GM18507 (cell line): Measurements from ENCODE around the gene ROBO1.
"Not testable (repeated sequence)": the region's sequence is repeated elsewhere in the genome, so short reads cannot be mapped to it uniquely, and the experiment has no call there.

ENCODE experiments used
- DNase-seq: peaks from one replicate; pipeline ENCODE4 v3.0.0; 2011; ENCODE audit warnings: low read depth; ENCODE audit not compliant: insufficient read length; ENCODE audit errors: extremely low spot score
- FAIRE-seq: peaks from 2 replicates; lab custom pipeline; 2011; peaks lifted over from hg19 to GRCh38; lab: Jason Lieb, UNC

ROBO1 gene

DNA sequence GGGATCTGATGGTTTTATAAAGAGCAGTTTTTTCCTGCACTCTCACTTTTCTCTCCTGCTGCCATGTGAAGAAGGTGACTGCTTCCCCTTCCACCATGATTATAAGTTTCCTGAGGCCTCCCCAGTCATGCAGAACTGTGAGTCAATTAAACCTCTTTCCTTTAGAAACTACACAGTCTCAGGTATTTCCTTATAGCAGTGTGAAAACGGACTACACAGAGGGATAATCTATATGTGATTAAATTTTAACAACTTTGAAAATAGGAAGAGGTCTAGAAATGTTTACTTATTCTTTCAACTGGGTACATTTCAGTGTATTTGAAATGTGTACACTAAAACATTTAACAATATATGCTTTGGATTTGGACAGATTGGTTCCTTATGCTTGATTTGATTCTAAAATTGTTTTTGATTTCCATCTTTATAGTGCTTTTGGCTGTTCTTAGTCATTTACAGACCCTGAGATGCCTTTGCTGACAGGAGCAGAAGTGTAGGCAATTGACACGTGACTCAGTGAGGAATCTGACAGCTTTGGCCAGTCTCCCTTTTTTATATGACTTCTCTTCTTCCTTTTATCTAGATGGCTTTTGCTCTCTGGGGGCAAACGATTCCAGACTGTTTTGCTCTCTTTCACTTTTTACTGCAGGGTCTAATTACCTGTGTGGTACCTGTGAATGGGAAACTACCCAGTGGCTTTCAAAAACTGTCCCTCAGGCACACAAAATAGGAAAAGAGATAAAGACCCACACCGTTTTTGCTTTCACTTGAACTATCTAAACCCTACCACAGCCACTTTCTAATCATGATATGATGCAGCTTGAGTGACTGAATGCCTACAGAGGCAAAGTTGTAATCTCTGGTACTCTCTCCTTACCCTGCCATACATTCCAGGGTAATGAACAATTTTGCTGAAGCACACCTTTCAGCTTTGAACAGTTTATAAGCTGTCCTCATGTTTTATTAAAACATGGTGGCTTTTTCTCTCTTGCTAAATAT lies 422.6 kb downstream of the ROBO1 start:
- DNase-seq, result no peak
- FAIRE-seq, result no peak

DNA sequence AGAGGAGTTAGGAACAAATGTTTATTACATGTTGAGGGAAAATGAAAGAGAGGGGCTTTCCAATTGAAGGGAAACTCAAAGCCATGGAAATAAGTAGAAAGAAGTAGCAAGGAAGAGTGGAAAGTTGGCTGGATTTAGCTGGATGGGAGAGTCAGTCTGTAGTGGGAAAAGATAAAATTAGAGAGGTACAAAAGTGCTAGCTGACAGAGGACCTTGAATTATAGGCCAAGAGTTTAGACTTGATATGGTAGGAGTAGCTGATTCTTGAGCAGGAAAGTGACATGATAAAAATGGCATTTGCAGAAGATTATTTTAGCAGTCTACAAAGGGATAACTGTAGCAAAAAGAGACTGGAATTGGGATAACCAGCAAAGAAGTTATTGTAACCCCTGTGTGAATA lies 425.8 kb downstream of the ROBO1 start:
- DNase-seq, result no peak
- FAIRE-seq, result no peak

DNA sequence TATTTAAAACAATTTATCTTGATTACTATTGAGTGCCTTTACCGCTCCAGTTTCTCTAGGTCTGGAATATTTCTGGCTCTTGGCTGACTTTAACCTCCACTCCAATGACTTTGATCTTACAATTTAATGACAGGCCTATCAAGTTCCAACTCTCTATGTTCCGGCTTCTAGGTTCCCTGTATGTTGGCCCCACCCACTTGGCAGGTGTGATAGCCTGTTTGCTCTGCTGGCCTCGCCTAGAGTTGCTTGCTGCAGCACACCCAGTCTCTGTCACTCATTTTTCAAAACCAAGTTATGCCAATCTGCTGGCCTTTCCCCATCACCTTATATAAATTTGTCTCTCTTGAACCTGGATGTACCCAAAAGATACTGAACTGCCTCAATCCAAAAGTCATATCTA lies 428.0 kb downstream of the ROBO1 start:
- no peak for DNase-seq
- FAIRE-seq, result no peak

DNA sequence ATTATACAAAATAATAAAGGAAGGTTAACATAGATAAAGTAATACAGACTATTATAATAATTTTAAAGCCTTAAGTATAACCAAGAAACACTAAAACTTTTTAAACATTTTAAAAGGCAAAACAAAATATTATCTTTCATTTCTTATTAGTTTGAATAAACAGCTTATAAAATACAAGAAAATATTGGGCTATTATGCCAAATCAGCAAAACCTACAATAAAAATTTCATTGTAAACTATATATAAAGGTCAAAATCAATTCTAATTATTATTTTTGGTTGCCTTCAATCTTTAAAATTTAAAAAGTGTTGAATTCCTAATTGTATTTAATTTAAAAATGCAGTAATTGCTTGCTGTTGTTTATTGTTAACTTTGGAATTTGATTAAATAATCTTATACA lies 430.0 kb downstream of the ROBO1 start:
- FAIRE-seq, result no peak
- DNase-seq, result no peak

DNA sequence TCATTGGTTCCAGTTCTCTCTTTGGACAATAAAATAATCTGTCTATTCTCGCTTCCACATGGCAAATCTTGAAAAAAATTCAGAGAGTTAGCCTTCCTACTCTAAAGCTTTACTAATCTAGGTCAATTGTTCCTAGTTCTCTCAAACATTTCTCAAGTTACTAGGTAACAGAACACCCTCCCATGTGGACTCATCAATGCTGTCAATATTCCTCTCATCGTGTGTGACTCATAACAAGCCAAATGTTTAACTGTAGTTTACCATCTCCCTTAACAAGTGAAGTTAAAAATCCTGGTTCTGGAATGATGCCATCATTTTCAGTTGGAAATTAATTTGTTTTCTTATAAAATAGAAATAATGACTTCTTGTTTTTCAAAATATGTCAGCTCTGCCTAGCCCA lies 438.6 kb downstream of the ROBO1 start:
- FAIRE-seq (no peak), DNase-seq (no peak)

DNA sequence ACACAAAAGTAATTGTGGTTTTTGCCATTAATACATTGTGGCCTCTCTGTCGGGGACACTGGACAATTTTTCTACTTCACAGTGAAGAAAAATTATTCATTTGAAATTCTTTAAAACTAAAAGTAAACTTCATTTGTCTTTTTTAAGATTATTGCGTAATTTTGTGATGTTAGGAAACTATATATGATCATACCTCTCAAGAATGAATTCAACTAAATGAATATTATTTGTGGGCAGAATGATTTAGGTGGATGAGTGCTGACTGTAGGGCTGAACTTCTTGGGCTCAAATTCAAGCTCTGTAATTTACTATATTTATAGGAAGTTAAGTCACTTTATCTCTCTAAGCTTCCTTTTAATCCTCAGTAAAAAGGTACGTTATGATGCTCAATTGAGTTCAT lies 441.2 kb downstream of the ROBO1 start:
- no peak for FAIRE-seq
- no peak for DNase-seq

DNA sequence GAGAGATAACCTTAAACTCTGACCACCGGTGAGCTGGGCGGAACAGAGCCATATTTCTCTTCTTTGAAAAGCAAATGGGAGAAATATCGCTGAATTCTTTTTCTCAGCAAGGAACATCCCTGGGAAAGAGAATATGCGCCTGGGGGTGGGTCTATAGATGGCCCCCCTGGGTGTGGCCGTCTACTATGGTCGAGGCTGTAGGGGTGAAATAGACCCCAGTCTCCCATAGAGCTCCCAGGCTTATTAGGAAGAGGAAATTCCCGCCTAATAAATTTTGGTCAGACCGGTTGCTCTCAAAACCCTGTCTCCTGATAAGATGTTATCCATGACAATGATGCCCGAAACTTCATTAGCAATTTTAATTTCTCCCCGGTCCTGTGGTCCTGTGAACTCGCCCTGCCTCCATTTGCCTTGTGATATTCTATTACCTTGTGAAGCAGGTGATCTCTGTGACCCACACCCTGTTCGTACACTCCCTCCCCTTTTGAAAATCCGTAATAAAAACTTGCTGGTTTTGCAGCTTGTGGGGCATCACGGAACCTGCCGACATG lies 441.9 kb downstream of the ROBO1 start:
- not testable (repeated sequence) for FAIRE-seq, DNase-seq

DNA sequence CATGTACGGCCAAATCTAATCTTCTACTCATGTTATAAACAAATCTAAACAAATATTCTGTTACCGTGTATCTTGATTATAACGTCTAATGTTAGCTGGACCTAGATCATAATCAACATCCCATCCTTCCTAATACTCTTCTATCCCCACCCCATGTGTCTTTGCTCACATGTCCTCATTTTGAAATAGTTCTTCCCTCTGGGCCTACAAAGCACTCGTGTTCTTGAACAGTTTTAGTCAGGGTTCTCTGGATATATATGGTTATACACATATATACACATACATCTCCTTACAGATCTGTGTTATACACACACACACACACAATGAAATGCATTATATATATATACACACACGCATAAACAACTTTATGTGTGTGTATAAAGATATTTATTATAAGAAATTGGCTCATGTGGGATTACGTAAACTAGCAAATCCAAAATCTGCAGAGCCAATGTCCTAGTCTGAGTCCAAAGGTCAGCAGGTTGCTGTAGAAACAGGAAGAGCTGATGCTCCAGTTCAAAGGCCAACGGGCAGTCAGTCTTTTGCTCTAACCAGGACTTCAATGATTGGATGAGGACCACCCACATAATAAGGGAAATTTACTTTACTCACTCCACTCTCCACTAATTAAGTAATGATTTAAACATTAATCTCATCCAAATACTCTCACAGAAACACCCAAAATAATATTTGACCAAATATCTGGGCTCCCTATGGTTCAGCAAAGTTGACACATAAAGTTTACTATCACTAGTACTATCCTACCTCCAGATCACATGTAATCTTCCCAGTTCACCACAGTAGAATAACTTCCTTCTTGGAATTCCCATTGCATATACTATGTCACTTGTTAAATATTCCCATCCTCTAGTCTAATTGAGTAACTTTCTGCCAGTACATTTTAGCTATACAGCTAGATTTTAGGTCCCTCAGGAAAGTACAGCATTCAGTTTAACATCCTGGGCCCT lies 450.0 kb downstream of the ROBO1 start:
- no peak for DNase-seq
- no peak for FAIRE-seq

DNA sequence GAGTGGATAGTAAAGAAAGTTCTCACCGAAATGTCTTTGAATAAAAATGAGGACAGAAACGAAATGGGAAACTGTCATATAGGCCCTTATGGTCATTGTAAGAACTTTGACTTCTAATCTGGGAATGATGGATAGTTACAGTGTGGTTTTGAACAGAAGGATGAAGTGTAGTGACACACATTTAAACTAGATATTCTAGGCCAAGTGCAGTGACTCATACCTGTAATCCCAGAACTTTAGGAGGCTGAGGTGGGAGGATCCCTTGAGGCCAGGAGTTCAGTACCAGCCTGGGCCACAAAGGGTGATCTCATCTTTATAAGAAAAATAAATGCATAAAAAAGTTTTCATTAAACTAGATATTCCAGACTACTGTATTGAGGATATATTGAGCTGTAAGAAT lies 452.8 kb downstream of the ROBO1 start:
- DNase-seq (no peak), FAIRE-seq (no peak)

DNA sequence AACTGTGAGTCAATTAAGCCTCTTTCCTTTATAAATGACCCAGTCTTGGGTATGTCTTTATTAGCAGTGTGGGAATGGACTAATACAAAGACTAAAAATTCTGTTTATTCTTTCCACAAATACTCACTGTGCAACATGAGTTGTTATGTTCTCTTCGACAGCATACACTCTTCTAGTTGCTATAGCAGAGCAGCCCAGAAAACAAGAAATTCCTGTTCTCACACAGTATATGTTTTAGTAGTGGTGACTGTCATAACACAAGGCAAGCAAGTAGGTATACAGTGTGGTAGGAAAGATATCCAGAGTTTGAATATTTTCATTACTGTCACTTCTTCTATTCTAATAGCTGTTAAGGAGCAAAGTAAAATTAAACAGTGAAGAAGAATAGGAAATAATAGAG lies 453.3 kb downstream of the ROBO1 start:
- no peak for DNase-seq

DNA sequence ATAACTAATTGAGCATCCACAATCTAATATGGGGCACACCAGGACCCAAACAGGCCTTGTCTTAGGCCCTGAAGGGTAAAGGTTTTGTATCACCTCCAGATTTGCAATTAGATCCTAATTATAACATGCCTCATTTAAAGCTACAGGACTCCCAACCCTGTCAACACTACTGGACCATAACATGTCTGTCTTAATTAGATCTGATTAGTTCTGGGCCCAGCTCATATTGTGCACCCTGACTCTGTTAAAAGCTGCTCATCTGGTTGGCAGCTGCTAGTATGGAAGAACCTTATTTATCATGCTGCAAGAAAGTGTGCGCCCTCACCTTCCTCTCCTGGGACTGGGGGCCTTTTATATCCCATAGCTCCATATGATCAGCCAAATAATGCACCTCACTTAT lies 457.8 kb downstream of the ROBO1 start:
- DNase-seq, result no peak
- no peak for FAIRE-seq

More for the DNA sequence above, 453.3 kb downstream of the ROBO1 start:
- FAIRE-seq, result no peak

DNA sequence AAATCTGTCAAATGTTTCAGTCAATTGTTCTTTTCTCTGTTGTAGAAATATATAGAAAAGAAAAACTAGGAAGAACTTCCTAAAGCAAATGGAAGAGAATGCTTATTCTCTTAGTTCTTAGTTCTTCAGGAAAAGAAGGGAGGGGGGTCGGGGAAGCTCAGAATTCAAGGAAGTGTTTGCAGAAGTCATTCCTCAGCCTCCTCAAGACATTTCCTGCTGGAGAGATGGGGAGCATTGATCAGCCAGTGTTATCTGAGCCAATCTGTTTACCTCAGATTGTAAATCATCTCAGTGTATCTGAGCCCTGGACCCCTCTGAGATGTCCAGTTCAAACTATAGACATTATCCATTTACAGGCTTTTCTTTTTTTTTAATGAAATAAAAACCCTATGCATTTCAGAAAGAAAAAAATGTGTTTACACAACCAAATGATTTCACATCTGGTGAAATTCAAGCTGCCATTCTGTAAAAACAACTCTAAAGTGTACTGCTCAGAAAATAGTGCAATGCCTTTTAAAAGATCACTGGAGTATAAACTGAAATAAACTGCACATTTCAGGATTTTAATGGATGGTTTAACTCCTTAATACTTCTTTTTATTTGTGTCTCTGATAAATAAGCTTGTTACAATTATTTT lies 460.7 kb downstream of the ROBO1 start:
- FAIRE-seq (no peak), DNase-seq (no peak)

DNA sequence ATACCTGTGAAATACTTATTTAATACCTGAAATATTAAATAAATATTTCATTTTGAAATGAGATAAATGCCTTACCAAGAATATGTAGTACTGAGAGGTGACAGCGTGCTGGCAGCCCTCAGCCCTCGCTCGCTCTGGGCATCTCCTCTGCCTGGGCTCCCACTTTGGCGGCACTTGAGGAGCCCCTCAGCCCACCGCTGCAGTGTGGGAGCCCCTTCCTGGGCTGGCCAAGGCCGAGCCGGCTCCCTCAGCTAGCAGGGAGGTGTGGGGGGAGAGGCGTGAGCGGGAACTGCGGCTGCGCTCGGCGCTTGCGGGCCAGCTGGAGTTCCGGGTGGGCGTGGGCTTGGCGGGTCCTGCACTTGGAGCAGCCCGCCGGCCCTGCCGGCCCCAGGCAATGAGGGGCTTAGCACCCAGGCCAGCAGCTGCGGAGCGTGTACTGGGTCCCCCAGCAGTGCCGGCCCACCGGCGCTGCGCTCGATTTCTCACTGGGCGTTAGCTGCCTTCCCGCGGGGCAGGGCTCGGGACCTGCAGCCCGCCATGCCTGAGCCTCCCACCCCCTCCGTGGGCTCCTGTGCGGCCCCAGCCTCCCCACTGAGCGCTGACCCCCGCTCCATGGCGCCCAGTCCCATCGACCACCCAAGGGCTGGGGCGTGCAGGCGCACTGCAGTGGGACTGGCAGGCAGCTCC lies 467.7 kb downstream of the ROBO1 start:
- not testable (repeated sequence) for DNase-seq, FAIRE-seq

DNA sequence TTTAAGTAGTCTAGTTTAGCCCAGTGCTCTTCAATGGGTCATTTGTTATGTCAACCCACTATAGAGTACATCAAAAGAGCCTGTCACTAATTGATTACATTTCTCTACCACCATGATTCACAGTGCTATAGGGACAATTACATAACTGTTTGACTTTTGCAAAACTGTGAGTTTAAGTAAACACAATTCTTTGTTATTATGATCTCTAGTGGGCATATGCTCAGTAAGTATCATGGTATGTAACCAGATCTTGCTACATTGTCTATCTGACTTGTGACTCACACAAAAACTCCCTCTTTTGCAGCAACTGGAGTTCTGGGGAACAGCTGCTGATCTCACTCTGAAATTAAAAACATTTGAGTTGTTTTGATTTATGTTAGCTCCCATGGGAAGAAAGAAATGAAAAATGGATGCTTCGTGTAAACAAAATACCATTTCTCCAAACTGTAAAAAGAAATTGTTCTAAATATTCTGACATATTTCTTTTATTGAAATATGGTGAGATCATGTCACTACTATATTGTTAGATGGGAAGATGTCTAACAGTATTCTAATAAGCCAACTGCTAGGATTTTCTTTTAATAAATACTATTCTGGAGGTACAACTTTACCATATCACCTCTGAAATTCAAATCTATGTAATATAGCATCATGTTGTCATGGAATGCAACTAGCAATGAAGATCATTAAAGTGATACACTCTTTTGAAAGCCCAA lies 470.4 kb downstream of the ROBO1 start:
- FAIRE-seq, result no peak
- no peak for DNase-seq

DNA sequence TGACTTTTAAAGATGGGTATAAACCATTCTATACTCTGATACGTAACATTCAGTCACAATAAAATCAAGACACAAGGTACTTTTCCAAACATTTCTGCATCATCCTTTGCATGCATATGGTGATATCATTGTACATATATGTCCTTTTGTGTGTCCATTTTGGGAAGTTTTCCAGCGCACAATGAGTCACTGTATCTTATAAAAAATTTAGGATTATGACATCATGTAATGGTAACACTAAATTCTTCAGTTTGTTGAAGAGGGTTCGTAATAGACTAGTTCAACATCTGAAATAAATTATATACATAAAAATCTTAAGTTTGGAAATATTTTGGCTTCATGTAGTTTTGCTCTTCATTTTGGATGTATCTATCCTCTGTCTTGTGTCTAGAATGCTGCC lies 480.9 kb downstream of the ROBO1 start:
- DNase-seq (no peak), FAIRE-seq (no peak)

DNA sequence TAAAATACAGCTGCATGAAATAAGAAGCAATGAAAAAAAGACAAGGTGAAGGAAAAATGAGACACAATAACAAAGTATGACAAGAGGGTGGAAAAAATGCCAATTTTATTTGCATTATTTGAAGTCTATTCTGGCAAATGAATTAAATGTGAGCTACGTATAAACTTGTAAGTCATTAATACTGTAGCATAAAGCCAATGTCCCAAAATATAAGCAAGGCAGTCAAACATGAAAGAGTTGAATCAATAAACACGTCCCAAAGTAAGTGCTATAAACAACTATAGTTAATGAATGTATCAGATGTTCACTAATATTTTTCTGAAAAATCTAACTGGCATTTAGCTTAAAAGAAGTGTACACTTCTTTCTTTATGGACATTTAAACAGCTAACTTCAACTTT lies 481.9 kb downstream of the ROBO1 start:
- no peak for FAIRE-seq
- no peak for DNase-seq

DNA sequence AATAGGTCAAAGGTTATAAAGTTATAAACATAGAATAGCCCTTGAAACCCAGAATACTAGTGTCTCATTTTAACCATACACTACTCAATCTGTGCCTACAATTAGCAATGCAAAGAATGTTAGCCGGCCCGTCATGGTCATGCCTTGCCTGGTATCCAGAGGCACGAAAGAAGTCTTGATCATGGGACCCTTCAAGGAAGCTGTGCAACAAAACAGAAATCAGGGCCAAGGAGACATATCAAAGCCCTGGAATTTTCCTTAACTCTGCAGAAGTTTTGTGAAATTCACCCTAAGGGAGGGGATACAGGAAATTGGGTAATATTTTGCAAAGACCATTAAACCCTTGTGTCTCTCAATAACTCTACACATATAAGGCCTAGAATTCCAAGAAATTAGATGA lies 482.4 kb downstream of the ROBO1 start:
- DNase-seq, result no peak
- FAIRE-seq, result no peak

DNA sequence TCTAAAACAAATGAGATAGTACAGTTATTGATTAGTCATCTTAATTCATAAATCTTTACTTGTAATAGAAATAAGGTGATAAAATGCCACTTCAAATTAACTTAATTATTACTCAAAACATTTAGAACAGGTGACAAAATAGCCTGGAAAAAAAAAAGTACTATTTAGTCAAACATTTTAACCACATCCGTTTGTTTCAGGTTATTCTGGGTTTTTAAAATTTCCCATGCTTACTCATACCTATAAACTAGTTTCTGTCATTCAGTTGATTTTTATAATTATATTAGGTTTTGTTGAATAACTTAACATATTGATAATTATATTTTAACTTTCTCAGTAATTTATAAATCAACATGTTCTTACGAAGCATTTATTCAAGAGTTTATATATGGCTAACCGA lies 483.0 kb downstream of the ROBO1 start:
- DNase-seq (no peak), FAIRE-seq (no peak)
